HepG2 (cell line): Measurements from ENCODE around the gene ANKRD60. TPM values are rescaled to one million over a fixed set of nuclear protein-coding genes. Genes with fewer than 3 reads are reported as not detected.

Source experiments
- ATAC-seq: fragments of 200-7000 bp; cut with Tn5 transposase; 3 replicates; pipeline ENCODE4 v1.9.1; 2020; ENCODE audit warnings: mild to moderate bottlenecking, moderate library complexity
- BruUV-seq: library from RNA; stranded (reverse); fragments of 400-500 nt; replicated peaks from 2 replicates; lab custom pipeline; 2021; lab: Mats Ljungman, UMichigan
- CTCF ChIA-PET: fragments of 300-600 bp; formaldehyde crosslinking; extraction: SDS; loops from one replicate; lab custom pipeline; 2021; ENCODE audit warnings: low total read pairs, inconsistent platforms, low intra/inter-chr PET ratio; lab: Yijun Ruan, JAX
- POLR2A ChIA-PET: fragments of 350-600 bp; sonication (Branson Sonifier 250); formaldehyde crosslinking; loops from one replicate; lab custom pipeline; 2020; ENCODE audit warnings: antibody characterized with exemption, inconsistent platforms; lab: Yijun Ruan, JAX
- DNase-seq: peaks from one replicate; pipeline ENCODE4 v3.0.0-alpha.2; 2015; ENCODE audit warnings: low spot score
- FAIRE-seq: peaks from 3 replicates; lab custom pipeline; 2011; peaks lifted over from hg19 to GRCh38; lab: Jason Lieb, UNC
- H2AFZ ChIP-seq: one replicate; pipeline ENCODE4 v1.6.1; 2011; ENCODE audit warnings: low read length, inconsistent platforms
- H3K27ac ChIP-seq: fragments of 300-600 bp; 3 replicates; pipeline ENCODE4 v1.8.0; 2011; ENCODE audit warnings: mixed run types, mild to moderate bottlenecking, mixed read lengths, low read length, inconsistent platforms; ENCODE audit not compliant: insufficient read depth; ENCODE audit errors: extremely low read length
- H3K27me3 ChIP-seq, 2 experiments: fragments of 200-600 bp in 1 of 2; 2 replicates in 1 of 2; 3 replicates in 1 of 2; pipeline versions ENCODE4 v1.6.0 to v1.8.0; 2011; ENCODE audit warnings: low read length in 2 of 2, mild to moderate bottlenecking in 2 of 2, moderate library complexity in 2 of 2, inconsistent platforms in 1 of 2; ENCODE audit not compliant: insufficient read depth in 2 of 2, control insufficient read depth in 1 of 2
- H3K36me3 ChIP-seq, 2 experiments: fragments of 200-600 bp in 1 of 2; replicated peaks in 1 of 2; 2 replicates in 1 of 2; 3 replicates in 1 of 2; pipeline versions ENCODE4 v1.5.1 to v1.8.0; 2011; ENCODE audit warnings: low read length in 2 of 2, inconsistent platforms in 1 of 2; ENCODE audit not compliant: insufficient read depth in 2 of 2, control insufficient read depth in 1 of 2
- H3K4me1 ChIP-seq: 2 replicates; pipeline ENCODE4 v1.5.1; 2012; ENCODE audit warnings: low read length, inconsistent platforms; ENCODE audit not compliant: insufficient read depth
- H3K4me2 ChIP-seq: 2 replicates; pipeline ENCODE4 v1.6.0; 2011; ENCODE audit warnings: low read depth, low read length, inconsistent platforms
- H3K4me3 ChIP-seq, 3 experiments: fragments of 200-600 bp in 1 of 3; sonication (generic), shearing (Covaris generic) in 1 of 3; replicated peaks in 1 of 3; 2 replicates each; pipeline ENCODE4 v1.5.1; 2011 to 2016; ENCODE audit warnings: low read length in 3 of 3, inconsistent platforms in 2 of 3, low read depth in 2 of 3, mild to moderate bottlenecking in 2 of 3, control low read depth in 1 of 3, mixed read lengths in 1 of 3; ENCODE audit not compliant: insufficient read depth in 1 of 3
- H3K79me2 ChIP-seq: one replicate; pipeline ENCODE4 v1.6.1; 2011; ENCODE audit warnings: low read length, inconsistent platforms; ENCODE audit not compliant: insufficient read depth
- H3K9ac ChIP-seq: 2 replicates; pipeline ENCODE4 v1.6.0; 2011; ENCODE audit warnings: mild to moderate bottlenecking, low read depth, low read length, inconsistent platforms; ENCODE audit not compliant: insufficient read depth
- H3K9me3 ChIP-seq: 2 replicates; pipeline ENCODE4 v1.5.1; 2012; ENCODE audit warnings: mild to moderate bottlenecking, low read length
- H4K20me1 ChIP-seq: 2 replicates; pipeline ENCODE4 v1.6.0; 2011; ENCODE audit warnings: inconsistent platforms, mild to moderate bottlenecking, low read length, moderate library complexity; ENCODE audit not compliant: insufficient read depth
- GABPB1 ChIP-seq: IDR thresholded peaks from 2 replicates; pipeline ENCODE4 v1.6.1; 2016; ENCODE audit warnings: mild to moderate bottlenecking, missing genetic modification reagents, moderate library complexity, missing compliant biosample characterization
- HHEX ChIP-seq: IDR thresholded peaks from 2 replicates; pipeline ENCODE4 v1.6.1; 2016; ENCODE audit warnings: control low read depth
- HOXA3 ChIP-seq: sonication (generic); formaldehyde crosslinking; IDR thresholded peaks from 2 replicates; pipeline ENCODE4 v1.5.0; 2020; ENCODE audit warnings: missing genetic modification reagents
- MAFF ChIP-seq: IDR thresholded peaks from 2 replicates; pipeline ENCODE4 v1.6.1; 2011; ENCODE audit warnings: low read depth, low read length, improper control_type of control experiment
- NFKBIZ ChIP-seq: IDR thresholded peaks from 2 replicates; pipeline ENCODE4 v1.6.1; 2018; ENCODE audit warnings: missing genetic modification reagents, missing compliant biosample characterization
- PHF21A ChIP-seq: sonication (generic); formaldehyde crosslinking; IDR thresholded peaks from 2 replicates; pipeline ENCODE4 v1.5.0; 2020; ENCODE audit warnings: mild to moderate bottlenecking, missing genetic modification reagents
- RBM22 ChIP-seq: fragments of 200-400 bp; formaldehyde crosslinking; optimal IDR thresholded peaks from 2 replicates; pipeline ENCODE3; 2017; ENCODE audit warnings: mild to moderate bottlenecking, low read length, moderate library complexity
- RXRA ChIP-seq: sonication (generic); formaldehyde crosslinking; IDR thresholded peaks from 2 replicates; pipeline ENCODE4 v1.5.1; 2020; ENCODE audit warnings: missing genetic modification reagents
- SMARCC2 ChIP-seq: fragments of 450-650 bp; IDR thresholded peaks from 2 replicates; pipeline ENCODE4 v1.6.1; 2017; ENCODE audit warnings: antibody characterized with exemption, mild to moderate bottlenecking
- WIZ ChIP-seq: sonication (generic); formaldehyde crosslinking; IDR thresholded peaks from 2 replicates; pipeline ENCODE4 v1.5.1; 2020; ENCODE audit warnings: mild to moderate bottlenecking, missing genetic modification reagents
- ZFX ChIP-seq: sonication (generic); formaldehyde crosslinking; IDR thresholded peaks from 2 replicates; pipeline ENCODE4 v1.4.0; 2020; ENCODE audit warnings: mild to moderate bottlenecking, low read depth, missing genetic modification reagents, moderate library complexity
- ZNF333 ChIP-seq: sonication (generic); formaldehyde crosslinking; IDR thresholded peaks from 2 replicates; pipeline ENCODE4 v1.4.0; 2020; ENCODE audit warnings: mild to moderate bottlenecking, missing genetic modification reagents, borderline replicate concordance
- ZNF720 ChIP-seq: sonication (generic); formaldehyde crosslinking; IDR thresholded peaks from 2 replicates; pipeline ENCODE4 v1.4.0; 2020; ENCODE audit warnings: missing genetic modification reagents
- WGBS: methylation state at CpG from one replicate; pipeline ENCODE4 v1.1.6; 2017; ENCODE audit warnings: low lambda C conversion rate; 5-methylcytosine and 5-hydroxymethylcytosine counted together
- in situ Hi-C: cut with HindIII; loops from 2 replicates; pipeline ENCODE4 v1.10.0; 2017; ENCODE audit warnings: low pct_unique_long_range_greater_than_20kb; ENCODE audit not compliant: extremely low pct_ligation_motif_present
- intact Hi-C: fragments of 100-400 bp; cut with micrococcal nuclease; formaldehyde crosslinking; loops from one replicate; pipeline ENCODE4 v1.10.0; 2022; ENCODE audit not compliant: unreplicated experiment
- polyA plus RNA-seq, 8 experiments: library from polyadenylated mRNA; depleted of rRNA in 3 of 8; stranded (reverse) in 7 of 8; unstranded in 1 of 8; fragments of >200 nt; fragmentation: Illumina TruSeq in 4 of 8; extraction: Trizol in 4 of 8; gene quantifications; 2 replicates each; pipeline versions ENCODE4 v1.2.1 to v1.2.3, GENCODE V29; 2011 to 2016; ENCODE audit warnings: low read depth in 4 of 8, missing spikeins in 1 of 8, mixed read lengths in 1 of 8; ENCODE audit not compliant: insufficient read depth in 1 of 8
- total RNA-seq, 5 experiments: library from RNA; depleted of rRNA; stranded (reverse); fragments of >200 nt; fragmentation: Illumina TruSeq; extraction: Trizol; gene quantifications; 2 replicates each; pipeline ENCODE4 v1.2.3, GENCODE V29; 2016; ENCODE audit warnings: low read depth in 1 of 5
- TF ChIP-seq, protein P1 (sequence below): sonication (generic); formaldehyde crosslinking; IDR thresholded peaks from 2 replicates; pipeline ENCODE4 v1.4.0; 2020; ENCODE audit warnings: missing genetic modification reagents
- TF ChIP-seq, protein P2 (sequence below): sonication (generic); formaldehyde crosslinking; IDR thresholded peaks from 2 replicates; pipeline ENCODE4 v1.5.1; 2020; ENCODE audit warnings: missing genetic modification reagents, mild to moderate bottlenecking, borderline replicate concordance
- TF ChIP-seq, protein P3 (sequence below): sonication (generic); formaldehyde crosslinking; IDR thresholded peaks from 2 replicates; pipeline ENCODE4 v1.4.0; 2020; ENCODE audit warnings: missing genetic modification reagents
- TF ChIP-seq, protein P4 (sequence below): sonication (generic); formaldehyde crosslinking; conservative IDR thresholded peaks from 2 replicates; pipeline ENCODE4 v1.8.1; 2023; ENCODE audit warnings: missing genetic modification reagents

Gene ANKRD60
- total and polyA plus RNA-seq, 2 of the 13 experiments (the other 11 are each of a cell fraction or from before 2014, with no cell fraction given), result not detected

DNA sequence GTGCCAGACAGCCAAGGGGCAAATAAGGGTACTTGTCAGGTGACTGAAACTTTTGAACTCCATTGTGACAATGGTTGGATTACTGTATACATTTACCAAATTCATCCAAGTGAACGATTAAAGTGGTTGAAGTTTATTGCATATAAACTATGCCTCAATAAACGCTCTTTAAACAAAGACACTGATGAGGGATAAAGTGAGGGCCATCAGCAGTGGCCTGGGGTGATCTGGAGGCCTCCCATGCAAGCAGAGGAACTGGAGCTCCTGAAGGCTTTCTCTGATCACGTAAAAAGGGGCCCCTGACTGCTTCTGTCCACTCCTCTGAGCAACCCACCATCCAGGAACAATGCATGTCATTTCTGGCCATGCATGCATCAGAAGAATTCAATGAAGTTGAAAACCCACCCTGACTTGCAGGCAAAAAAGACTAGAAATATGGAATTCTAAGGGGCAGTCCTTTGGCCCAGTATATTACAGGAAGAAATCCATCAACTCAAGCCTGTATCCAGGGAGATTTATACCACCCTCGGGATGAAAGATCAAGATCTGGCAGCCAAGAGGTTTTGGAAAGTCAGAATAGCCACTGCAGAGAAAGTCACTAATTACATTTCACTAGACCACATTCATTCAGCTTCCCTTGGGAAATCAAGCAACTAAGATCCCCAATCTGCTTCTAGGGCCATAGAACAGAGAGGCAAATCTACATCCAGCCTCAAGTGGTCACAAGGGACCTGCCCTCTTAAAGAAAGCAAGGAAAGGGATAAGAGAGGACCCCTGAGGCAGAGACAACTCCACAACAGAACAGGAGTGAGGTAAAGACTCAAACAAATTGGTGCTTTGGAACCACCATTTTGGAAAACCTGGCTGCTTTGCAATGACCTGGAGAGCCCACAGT is 49.4 kb upstream of the ANKRD60 start (continued):
- no peak for TF ChIP-seq HOXA3 (CRISPR knock-in tag)
- TF ChIP-seq, protein P1, sequence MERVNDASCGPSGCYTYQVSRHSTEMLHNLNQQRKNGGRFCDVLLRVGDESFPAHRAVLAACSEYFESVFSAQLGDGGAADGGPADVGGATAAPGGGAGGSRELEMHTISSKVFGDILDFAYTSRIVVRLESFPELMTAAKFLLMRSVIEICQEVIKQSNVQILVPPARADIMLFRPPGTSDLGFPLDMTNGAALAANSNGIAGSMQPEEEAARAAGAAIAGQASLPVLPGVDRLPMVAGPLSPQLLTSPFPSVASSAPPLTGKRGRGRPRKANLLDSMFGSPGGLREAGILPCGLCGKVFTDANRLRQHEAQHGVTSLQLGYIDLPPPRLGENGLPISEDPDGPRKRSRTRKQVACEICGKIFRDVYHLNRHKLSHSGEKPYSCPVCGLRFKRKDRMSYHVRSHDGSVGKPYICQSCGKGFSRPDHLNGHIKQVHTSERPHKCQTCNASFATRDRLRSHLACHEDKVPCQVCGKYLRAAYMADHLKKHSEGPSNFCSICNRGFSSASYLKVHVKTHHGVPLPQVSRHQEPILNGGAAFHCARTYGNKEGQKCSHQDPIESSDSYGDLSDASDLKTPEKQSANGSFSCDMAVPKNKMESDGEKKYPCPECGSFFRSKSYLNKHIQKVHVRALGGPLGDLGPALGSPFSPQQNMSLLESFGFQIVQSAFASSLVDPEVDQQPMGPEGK, result no peak
- no peak for TF ChIP-seq GABPB1 (CRISPR knock-in tag)
- TF ChIP-seq HHEX (CRISPR knock-in tag), result no peak
- TF ChIP-seq, protein P2, sequence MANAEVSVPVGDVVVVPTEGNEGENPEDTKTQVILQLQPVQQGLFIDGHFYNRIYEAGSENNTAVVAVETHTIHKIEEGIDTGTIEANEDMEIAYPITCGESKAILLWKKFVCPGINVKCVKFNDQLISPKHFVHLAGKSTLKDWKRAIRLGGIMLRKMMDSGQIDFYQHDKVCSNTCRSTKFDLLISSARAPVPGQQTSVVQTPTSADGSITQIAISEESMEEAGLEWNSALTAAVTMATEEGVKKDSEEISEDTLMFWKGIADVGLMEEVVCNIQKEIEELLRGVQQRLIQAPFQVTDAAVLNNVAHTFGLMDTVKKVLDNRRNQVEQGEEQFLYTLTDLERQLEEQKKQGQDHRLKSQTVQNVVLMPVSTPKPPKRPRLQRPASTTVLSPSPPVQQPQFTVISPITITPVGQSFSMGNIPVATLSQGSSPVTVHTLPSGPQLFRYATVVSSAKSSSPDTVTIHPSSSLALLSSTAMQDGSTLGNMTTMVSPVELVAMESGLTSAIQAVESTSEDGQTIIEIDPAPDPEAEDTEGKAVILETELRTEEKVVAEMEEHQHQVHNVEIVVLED (CRISPR knock-in tag), result no peak
- TF ChIP-seq ZNF720 (CRISPR knock-in tag), result no peak

DNA sequence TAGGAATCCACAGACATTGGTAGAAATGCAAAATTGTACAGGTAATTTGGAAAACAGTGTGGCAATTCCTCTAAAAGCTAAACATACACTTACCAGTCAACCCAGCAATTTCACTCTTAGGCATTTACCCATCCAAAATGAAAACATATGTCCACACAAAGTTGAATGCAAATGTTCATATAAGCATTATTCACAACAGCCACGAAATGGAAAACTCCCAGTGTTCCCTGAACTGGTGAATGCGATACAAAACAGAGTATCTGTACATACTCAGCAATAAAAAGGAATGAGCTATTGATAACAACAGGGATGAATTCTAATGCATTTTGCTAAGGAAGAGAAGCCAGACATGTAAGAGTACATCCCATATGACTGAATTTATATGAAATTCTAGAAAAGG is 48.7 kb upstream of the ANKRD60 start:
- 32% methylated on average over 2 of the region's 2 CpGs for WGBS
- H3K4me1 ChIP-seq, result no peaks in the 10 kb centered on the region
- POLR2A ChIA-PET, result no interaction called here
- DNase-seq (no peak), FAIRE-seq (no peak), ATAC-seq (no peak)
- no TSS peak for BruUV-seq
- H3K79me2 ChIP-seq, result no peaks in the 10 kb centered on the region
- in situ Hi-C loops, result no loop called here
- no peaks in the 10 kb centered on the region; a peak in 1 of 5 replicates for H3K27me3 ChIP-seq
- H3K4me2 ChIP-seq, result no peak overlapping the region
- no peak overlapping the region for H3K9ac ChIP-seq
- no peaks in the 10 kb centered on the region for H4K20me1 ChIP-seq
- CTCF ChIA-PET, result no interaction called here
- TF ChIP-seq, protein P3, sequence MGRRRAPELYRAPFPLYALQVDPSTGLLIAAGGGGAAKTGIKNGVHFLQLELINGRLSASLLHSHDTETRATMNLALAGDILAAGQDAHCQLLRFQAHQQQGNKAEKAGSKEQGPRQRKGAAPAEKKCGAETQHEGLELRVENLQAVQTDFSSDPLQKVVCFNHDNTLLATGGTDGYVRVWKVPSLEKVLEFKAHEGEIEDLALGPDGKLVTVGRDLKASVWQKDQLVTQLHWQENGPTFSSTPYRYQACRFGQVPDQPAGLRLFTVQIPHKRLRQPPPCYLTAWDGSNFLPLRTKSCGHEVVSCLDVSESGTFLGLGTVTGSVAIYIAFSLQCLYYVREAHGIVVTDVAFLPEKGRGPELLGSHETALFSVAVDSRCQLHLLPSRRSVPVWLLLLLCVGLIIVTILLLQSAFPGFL, result no peak
- TF ChIP-seq NFKBIZ, result no peak
- no peak for TF ChIP-seq SMARCC2
- TF ChIP-seq MAFF, result no peak
- TF ChIP-seq RXRA (CRISPR knock-in tag), result no peak
- no peak for TF ChIP-seq WIZ
- no peak for TF ChIP-seq ZNF333
- no peak for TF ChIP-seq ZFX
- TF ChIP-seq RBM22, result no peak
- TF ChIP-seq, protein P4, sequence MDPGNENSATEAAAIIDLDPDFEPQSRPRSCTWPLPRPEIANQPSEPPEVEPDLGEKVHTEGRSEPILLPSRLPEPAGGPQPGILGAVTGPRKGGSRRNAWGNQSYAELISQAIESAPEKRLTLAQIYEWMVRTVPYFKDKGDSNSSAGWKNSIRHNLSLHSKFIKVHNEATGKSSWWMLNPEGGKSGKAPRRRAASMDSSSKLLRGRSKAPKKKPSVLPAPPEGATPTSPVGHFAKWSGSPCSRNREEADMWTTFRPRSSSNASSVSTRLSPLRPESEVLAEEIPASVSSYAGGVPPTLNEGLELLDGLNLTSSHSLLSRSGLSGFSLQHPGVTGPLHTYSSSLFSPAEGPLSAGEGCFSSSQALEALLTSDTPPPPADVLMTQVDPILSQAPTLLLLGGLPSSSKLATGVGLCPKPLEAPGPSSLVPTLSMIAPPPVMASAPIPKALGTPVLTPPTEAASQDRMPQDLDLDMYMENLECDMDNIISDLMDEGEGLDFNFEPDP (CRISPR knock-in tag), result no peak
- TF ChIP-seq PHF21A (CRISPR knock-in tag), result no peak
- TF ChIP-seq, all 625 proteins: peak for 0
- intact Hi-C loops, result no loop called here
- H3K4me3 ChIP-seq, result no peak overlapping the region
- H2AFZ ChIP-seq, result no peak overlapping the region
- no peaks in the 10 kb centered on the region for H3K9me3 ChIP-seq
- H3K27ac ChIP-seq, result no peak overlapping the region
- H3K36me3 ChIP-seq, result no peaks in the 10 kb centered on the region
